Activated gamma-delta T cell treated with anti-CD3 and anti-CD28 coated beads, Interleukin-2, amount 50 U/mL, for 16 hours (primary cell): ENCODE measurements around the gene DCAF4.

Experiments used
- DNase-seq: peaks from one replicate; pipeline ENCODE4 v3.0.0-alpha.2; 2020; ENCODE audit warnings: low read depth

Gene DCAF4

GRCh38 chr14:72926292-72927028, at the start of gene DCAF4:
Gene DCAF4, plus strand, starts transcription at chr14:72926464. Its CDS starts 11,515 bp downstream, at chr14:72937979.
- DNase-seq, result peak; percentile 89

- no peak for DNase-seq
These were observed 49.6 kb upstream of the DCAF4 start for GRCh38 chr14:72876710-72877063.

- no peak for DNase-seq
These were observed 47.5 kb upstream of the DCAF4 start for GRCh38 chr14:72878746-72879145.

GRCh38 chr14:72879431-72879830, 46.8 kb upstream of the DCAF4 start:
- DNase-seq, result no peak

- DNase-seq, result no peak
These were observed 46.1 kb upstream of the DCAF4 start for GRCh38 chr14:72880164-72880563.

- DNase-seq, result no peak
These were observed 45.4 kb upstream of the DCAF4 start for GRCh38 chr14:72880820-72881219.

GRCh38 chr14:72881543-72881942, 44.7 kb upstream of the DCAF4 start:
- DNase-seq, result no peak

- DNase-seq, result no peak
These were observed 44.2 kb upstream of the DCAF4 start for GRCh38 chr14:72882047-72882446.

- DNase-seq, result no peak
These were observed 43.8 kb upstream of the DCAF4 start for GRCh38 chr14:72882463-72882862.

GRCh38 chr14:72883109-72883508, 43.2 kb upstream of the DCAF4 start:
- no peak for DNase-seq

GRCh38 chr14:72883961-72884360, 42.3 kb upstream of the DCAF4 start:
- DNase-seq, result no peak

- DNase-seq, result no peak
These were observed 41.9 kb upstream of the DCAF4 start for GRCh38 chr14:72884386-72884785.

GRCh38 chr14:72887514-72887913, 38.8 kb upstream of the DCAF4 start:
- DNase-seq, result no peak

- DNase-seq, result no peak
These were observed 38.1 kb upstream of the DCAF4 start for GRCh38 chr14:72888192-72888591.

GRCh38 chr14:72888636-72889201, 37.5 kb upstream of the DCAF4 start:
- DNase-seq, result no peak

GRCh38 chr14:72889366-72889765, 36.9 kb upstream of the DCAF4 start:
- no peak for DNase-seq

- DNase-seq, result no peak
These were observed 34.6 kb upstream of the DCAF4 start for GRCh38 chr14:72891666-72892102.

GRCh38 chr14:72892103-72892878, 34.0 kb upstream of the DCAF4 start:
- no peak for DNase-seq

GRCh38 chr14:72892879-72893635, 33.2 kb upstream of the DCAF4 start:
- no peak for DNase-seq

- DNase-seq, result peak; percentile 89
These were observed 32.5 kb upstream of the DCAF4 start, which contains the start of gene DPF3 for GRCh38 chr14:72893636-72894322. Gene DPF3, minus strand, starts transcription at chr14:72894101. Its CDS starts 13 bp downstream, at chr14:72894088.

- DNase-seq, result no peak
These were observed 32.0 kb upstream of the DCAF4 start for GRCh38 chr14:72894323-72894622.
